Small intestine (tissue), 7 donors: ENCODE measurements around the gene MAN2B2. TPM values are rescaled to one million over a fixed set of nuclear protein-coding genes. Genes with fewer than 3 reads are reported as not detected.
A peak's percentile ranks its signal among the peaks of the same experiment; 100 is the strongest.

Experiments used
- DNase-seq, 2 donors: peaks; one replicate each; pipeline versions ENCODE4 v3.0.0 to v3.0.0-alpha.2; 2013
- FAIRE-seq: peaks from 2 replicates; lab custom pipeline; 2012; peaks lifted over from hg19 to GRCh38; lab: Jason Lieb, UNC
- H3K27ac ChIP-seq, 3 donors: one replicate each; pipeline ENCODE4 v1.5.1; 2013; ENCODE audit warnings: low read length in 2 of 3, mild to moderate bottlenecking in 2 of 3, control low read depth in 1 of 3, inconsistent platforms in 1 of 3, low read depth in 1 of 3, moderate library complexity in 1 of 3
- H3K27me3 ChIP-seq, 3 donors: one replicate each; pipeline ENCODE4 v1.6.1; 2013; ENCODE audit warnings: low read length in 3 of 3, inconsistent platforms in 1 of 3; ENCODE audit not compliant: control insufficient read depth in 3 of 3, insufficient read depth in 3 of 3
- H3K36me3 ChIP-seq, 3 donors: one replicate each; pipeline ENCODE4 v1.6.1; 2013; ENCODE audit warnings: low read length in 3 of 3, inconsistent platforms in 1 of 3, low read depth in 1 of 3, mild to moderate bottlenecking in 1 of 3, moderate library complexity in 1 of 3; ENCODE audit not compliant: control insufficient read depth in 3 of 3, insufficient read depth in 2 of 3
- H3K4me1 ChIP-seq, 3 donors: one replicate each; pipeline ENCODE4 v1.6.1; 2013; ENCODE audit warnings: low read length in 2 of 3, inconsistent platforms in 1 of 3, low read depth in 1 of 3, mild to moderate bottlenecking in 1 of 3, moderate library complexity in 1 of 3; ENCODE audit not compliant: control insufficient read depth in 3 of 3, insufficient read depth in 2 of 3
- H3K4me3 ChIP-seq, 3 donors: one replicate each; pipeline ENCODE4 v1.5.1; 2013; ENCODE audit warnings: low read length in 3 of 3, control low read depth in 1 of 3, inconsistent platforms in 1 of 3, low read depth in 1 of 3, mild to moderate bottlenecking in 1 of 3, moderate library complexity in 1 of 3
- H3K9me3 ChIP-seq, 2 donors: one replicate each; pipeline ENCODE4 v1.6.1; 2013; ENCODE audit warnings: low read depth in 1 of 2, low read length in 1 of 2; ENCODE audit not compliant: control insufficient read depth in 2 of 2, insufficient read depth in 1 of 2
- WGBS, 3 donors: extraction: QIAGEN DNeasy Blood & Tissue Kit; methylation state at CpG; one replicate each; pipeline ENCODE4 v1.1.7; 2013; 5-methylcytosine and 5-hydroxymethylcytosine counted together
- polyA plus RNA-seq, 4 donors: library from polyadenylated mRNA; stranded (reverse) in 3 of 4; unstranded in 1 of 4; fragments of 200-250 nt in 3 of 4; fragments of 120-200 nt in 1 of 4; gene quantifications; one replicate each; pipeline versions ENCODE4 v1.2.1 to v1.2.3, GENCODE V29; 2013
- donor health status: healthy with polysubstance abuse.
- donor health status: control.
- donor health status: control.
- donor health status: Bipolar disorder and iron deficiency.
- donor health status: healthy.

Gene MAN2B2
- polyA plus RNA-seq, 4 donors, result 4.1 to 22.4 (median 8.8) TPM

DNA sequence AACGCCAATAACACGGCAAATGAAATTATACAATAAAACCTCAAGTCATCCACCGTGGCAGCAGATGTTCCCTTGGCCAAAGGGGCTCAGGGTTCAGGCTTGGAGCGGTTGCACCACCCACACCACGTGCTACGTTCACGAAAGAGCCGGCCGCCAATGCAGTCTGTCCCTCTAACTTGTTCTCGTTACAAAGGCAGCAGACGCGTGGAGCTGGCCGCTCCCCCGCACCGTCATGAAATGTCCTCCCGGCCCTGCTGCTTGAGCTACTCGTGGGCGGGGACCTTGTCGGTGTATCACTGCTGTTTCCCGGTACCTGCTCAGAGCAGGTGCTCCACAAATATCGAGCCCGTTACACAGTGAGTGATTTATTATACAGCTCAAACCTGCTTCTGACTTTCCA lies 36.4 kb upstream of the MAN2B2 start:
- WGBS, 3 donors, result 16 to 45% (median 31%) methylated on average over 22 of the region's 22 CpGs
- FAIRE-seq (no peak), DNase-seq (no peak)
- Histone ChIP-seq H3K27ac (no peak overlapping the region), H3K9me3 (peaks cover 0 to 6% of the 10 kb centered on the region in 2 donors), H3K27me3 (peaks cover 0 to 3% (median 0%) of the 10 kb centered on the region in 3 donors), H3K4me3 (no peak overlapping the region), H3K4me1 (no peaks in the 10 kb centered on the region), H3K36me3 (no peaks in the 10 kb centered on the region)

DNA sequence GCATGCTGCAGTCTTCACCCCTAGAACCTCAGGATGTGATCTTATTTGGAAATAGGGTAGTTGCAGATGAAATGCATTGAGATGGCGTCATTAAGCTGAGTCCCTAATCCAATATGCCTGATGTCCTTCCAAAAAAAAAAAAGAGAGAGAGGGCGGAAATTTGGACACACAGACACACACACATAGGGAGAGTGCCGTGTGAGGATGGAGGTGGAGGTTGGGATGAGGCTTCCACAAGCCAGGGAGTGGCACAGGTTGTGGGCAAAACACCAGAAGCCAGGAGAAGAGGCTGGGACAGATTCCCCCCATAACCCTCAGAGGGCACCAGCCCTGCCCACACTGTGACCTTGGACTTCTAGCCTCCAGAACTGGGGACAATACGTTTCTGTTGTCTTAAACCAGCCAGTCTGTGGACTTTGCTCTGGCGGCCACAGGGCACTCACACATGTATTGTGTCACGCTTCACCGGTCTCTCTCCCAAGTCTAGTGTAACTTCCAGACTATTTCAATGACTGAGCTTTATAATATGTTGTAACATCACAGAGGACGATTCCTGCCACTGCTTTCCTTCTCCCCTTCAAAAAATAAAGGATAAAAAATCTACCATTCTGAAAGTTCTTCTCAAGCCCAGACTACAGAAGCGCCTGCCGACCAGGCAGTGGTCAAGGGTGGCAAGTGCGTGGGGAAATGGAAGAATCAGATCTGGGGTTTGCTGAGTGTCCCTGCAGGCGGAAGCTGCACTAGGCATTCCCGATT lies 35.8 kb upstream of the MAN2B2 start:
- peaks cover 0 to 6% of the 10 kb centered on the region in 2 donors for H3K9me3 ChIP-seq
- FAIRE-seq (no peak), DNase-seq (peak; percentile 5 to 18)
- no peak overlapping the region for H3K4me3 ChIP-seq
- peaks cover 0 to 3% (median 0%) of the 10 kb centered on the region in 3 donors for H3K27me3 ChIP-seq
- H3K4me1 ChIP-seq, result no peaks in the 10 kb centered on the region
- no peak overlapping the region for H3K27ac ChIP-seq
- WGBS, 3 donors, result 56 to 71% (median 71%) methylated on average over 13 of the region's 13 CpGs
- H3K36me3 ChIP-seq, result no peaks in the 10 kb centered on the region

DNA sequence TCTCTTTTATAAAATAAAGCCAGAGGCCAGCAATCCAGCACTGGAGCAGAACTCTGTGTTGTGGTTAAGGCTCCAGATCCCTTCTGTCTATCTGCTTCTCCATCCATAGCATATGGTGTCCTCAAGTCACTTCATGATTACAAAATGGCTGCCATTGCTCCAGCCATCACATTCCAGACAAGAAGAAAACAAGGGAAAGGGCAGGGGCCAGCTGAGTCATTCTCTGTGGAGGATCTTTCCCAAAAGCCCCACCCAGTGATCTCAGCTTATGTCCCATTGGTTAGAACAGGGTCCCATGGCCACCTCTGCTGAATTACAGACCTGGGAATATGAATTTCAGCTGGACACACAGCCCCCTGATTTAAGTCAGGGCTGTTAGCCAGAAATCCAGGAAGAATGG lies 34.1 kb upstream of the MAN2B2 start:
- DNase-seq, result no peak
- peaks cover 0 to 3% (median 0%) of the 10 kb centered on the region in 3 donors for H3K27me3 ChIP-seq
- H3K27ac ChIP-seq, result no peak overlapping the region

DNA sequence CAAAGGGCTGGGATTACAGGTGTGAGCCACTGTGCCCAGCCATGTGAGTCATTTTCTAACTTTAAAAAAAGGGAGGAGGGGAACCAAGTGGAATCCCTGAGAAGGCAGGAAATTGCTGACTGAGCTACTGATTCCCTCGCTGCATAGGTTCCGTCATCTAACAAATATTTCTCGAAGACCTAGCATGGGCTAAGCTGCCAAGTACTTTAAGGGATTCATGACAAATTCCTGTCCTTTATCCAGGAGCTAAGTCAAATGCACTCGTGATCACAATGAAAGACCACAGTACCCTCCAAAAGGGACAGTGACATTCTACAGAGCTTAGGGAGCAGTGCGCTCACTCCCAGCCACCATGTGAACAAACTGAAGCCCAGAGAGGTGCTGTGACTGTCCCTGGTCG lies 33.2 kb upstream of the MAN2B2 start:
- no peak for DNase-seq
- Histone ChIP-seq H3K36me3 (no peaks in the 10 kb centered on the region), H3K27ac (no peak overlapping the region), H3K9me3 (peaks cover 0 to 6% of the 10 kb centered on the region in 2 donors), H3K4me3 (no peak overlapping the region), H3K4me1 (no peaks in the 10 kb centered on the region), H3K27me3 (peaks cover 0 to 3% (median 0%) of the 10 kb centered on the region in 3 donors)
- FAIRE-seq, result no peak
- WGBS, 3 donors, result 62 to 70% (median 67%) methylated on average over 6 of the region's 6 CpGs

More for the DNA sequence above, 34.1 kb upstream of the MAN2B2 start:
- H3K4me1 ChIP-seq, result no peaks in the 10 kb centered on the region
- H3K4me3 ChIP-seq, result no peak overlapping the region
- H3K9me3 ChIP-seq, result peaks cover 0 to 6% of the 10 kb centered on the region in 2 donors
- no peaks in the 10 kb centered on the region for H3K36me3 ChIP-seq
- FAIRE-seq, result no peak

DNA sequence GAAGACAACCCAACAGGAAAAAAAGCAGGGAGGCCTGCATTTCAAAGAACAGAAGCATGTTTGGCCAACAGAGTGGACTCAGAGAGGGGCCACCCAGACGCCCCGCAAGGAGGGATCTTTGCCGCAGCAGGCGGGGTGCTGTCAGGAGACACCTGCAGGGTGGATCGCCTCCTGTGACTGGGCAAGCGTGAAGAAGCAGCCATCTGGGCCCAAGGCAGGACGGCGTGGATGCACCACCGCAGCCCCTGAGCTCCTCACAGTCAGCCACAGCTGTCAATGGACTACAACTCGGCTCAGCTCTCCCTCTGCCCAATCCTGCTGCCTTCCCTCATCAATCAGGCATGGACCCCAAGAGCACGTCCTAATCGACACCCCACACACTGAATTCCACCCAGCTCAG lies 32.0 kb upstream of the MAN2B2 start:
- DNase-seq (no peak), FAIRE-seq (no peak)
- Histone ChIP-seq H3K9me3 (peaks cover 0 to 6% of the 10 kb centered on the region in 2 donors), H3K27ac (no peak overlapping the region), H3K36me3 (no peaks in the 10 kb centered on the region), H3K27me3 (peaks cover 0 to 1% (median 0%) of the 10 kb centered on the region in 3 donors), H3K4me1 (no peaks in the 10 kb centered on the region), H3K4me3 (no peak overlapping the region)
- WGBS, 3 donors, result 73 to 82% (median 76%) methylated on average over 12 of the region's 12 CpGs

DNA sequence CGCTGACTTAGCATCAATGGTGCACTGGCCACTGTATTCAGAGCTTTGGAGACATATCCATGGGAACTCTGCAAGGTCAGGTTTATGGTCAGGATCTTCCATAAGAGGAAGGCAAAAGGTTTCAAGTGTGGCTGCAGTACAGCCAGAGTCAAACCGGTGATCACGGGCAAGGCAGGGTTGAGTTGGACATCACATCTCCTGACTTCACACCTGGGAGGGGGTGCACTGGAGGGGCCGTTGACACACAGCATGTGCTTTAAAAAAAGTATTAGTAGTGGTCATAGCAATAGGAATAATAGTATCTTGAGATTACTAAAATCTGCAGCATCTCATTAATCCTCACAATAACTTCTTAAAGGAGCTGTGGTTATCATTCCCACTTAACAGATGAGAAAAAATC lies 28.9 kb upstream of the MAN2B2 start:
- no peaks in the 10 kb centered on the region for H3K4me1 ChIP-seq
- no peak for FAIRE-seq
- no peak for DNase-seq
- H3K36me3 ChIP-seq, result no peaks in the 10 kb centered on the region
- WGBS, 3 donors, result 72 to 78% (median 75%) methylated on average over 4 of the region's 4 CpGs
- no peak overlapping the region for H3K27ac ChIP-seq
- no peaks in the 10 kb centered on the region for H3K9me3 ChIP-seq
- no peak overlapping the region for H3K4me3 ChIP-seq
- peaks cover 0 to 2% (median 0%) of the 10 kb centered on the region in 3 donors for H3K27me3 ChIP-seq

DNA sequence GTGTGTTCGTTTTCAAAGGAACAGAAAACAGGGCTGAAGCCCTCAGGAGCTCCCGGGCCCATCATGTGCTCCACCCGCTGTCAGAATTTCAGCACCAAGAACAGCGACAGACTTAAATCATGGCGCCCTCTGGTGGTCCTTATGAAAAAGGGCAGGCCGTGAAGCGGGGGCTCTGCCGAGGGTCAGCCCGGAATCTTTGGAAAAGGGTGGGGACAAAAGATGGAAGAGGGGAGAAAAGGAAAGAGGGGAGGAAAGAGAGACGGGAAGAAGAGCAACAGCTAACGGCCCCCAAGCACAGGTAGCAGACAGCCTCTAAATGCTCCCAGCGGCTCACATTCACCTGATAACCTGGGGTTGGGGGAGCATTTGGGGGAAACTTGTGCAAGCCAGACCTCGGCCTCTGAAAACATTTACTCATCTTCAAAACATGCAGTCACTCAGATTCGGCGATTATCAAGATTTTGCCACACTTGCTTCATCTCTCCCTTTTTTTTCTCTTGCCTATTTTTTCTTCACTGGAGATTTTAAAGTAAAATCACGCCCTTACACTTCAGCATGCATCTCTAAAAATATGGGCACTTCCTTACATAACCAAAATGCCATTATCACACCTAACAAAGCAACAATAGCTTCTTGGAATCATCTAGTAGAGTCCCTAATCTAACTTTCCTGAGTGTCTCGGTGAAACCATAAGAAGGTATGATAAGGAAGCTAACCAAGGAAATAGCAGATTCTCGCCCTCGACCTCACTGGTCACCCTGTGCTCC lies 28.1 kb upstream of the MAN2B2 start:
- H3K4me3 ChIP-seq, result no peak overlapping the region
- no peak for FAIRE-seq
- peaks cover 0 to 4% of the 10 kb centered on the region in 2 donors for H3K9me3 ChIP-seq
- H3K4me1 ChIP-seq, result no peaks in the 10 kb centered on the region
- H3K27ac ChIP-seq, result no peak overlapping the region
- peaks cover 0 to 7% (median 0%) of the 10 kb centered on the region in 3 donors for H3K27me3 ChIP-seq
- 19 to 27% (median 25%) methylated on average over 19 of the region's 19 CpGs for whole genome bisulfite sequencing, 3 donors
- no peaks in the 10 kb centered on the region for H3K36me3 ChIP-seq
- DNase-seq, result peak; percentile 55 to 71

DNA sequence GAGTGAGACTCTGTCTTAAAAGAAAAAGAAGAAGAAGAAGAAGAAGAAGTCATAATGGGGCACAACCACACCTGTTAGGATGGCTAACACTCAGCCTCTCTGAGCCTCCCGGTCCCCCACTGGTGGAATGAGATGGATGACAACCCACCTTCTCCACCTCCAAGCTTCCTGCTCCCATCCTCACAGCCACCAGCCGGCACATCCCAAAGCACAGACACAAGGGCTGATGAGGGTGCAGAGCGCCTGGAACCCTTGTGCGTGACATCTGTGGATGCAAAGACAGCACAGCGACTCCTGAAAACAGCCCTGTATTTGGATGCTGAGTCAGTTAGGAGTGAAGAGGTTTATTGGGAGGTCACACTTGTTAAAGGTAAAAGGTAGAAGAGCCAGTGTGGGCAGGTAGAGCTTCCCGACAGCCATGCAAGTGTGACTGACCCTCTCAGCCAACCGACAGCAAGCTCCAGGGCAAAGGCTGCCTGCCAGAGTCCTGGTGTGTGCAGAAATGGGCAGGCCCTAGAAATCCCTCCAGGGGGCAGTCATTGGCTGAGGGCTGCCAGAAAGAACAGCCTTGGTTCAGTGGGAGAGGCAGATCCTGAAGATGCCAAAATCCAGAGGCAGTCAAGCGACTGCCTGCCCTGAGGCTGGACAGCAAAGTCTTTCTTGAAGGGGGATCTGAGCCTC lies 26.6 kb upstream of the MAN2B2 start:
- Histone ChIP-seq H3K27me3 (peaks cover 0 to 10% (median 1%) of the 10 kb centered on the region in 3 donors), H3K36me3 (no peaks in the 10 kb centered on the region), H3K9me3 (peaks cover 0 to 7% of the 10 kb centered on the region in 2 donors), H3K4me1 (no peaks in the 10 kb centered on the region), H3K4me3 (no peak overlapping the region), H3K27ac (no peak overlapping the region)
- WGBS, 3 donors, result 62 to 71% (median 63%) methylated on average over 8 of the region's 8 CpGs
- DNase-seq (peak in 1 of 2 donors; percentile 6), FAIRE-seq (no peak)
